HepG2 (cell line): ENCODE measurements around the gene PCYT2. TPM values are rescaled to one million over a fixed set of nuclear protein-coding genes. Genes with fewer than 3 reads are reported as not detected.

Experiments used
- AGO2 ChIP-seq: fragments of 200-400 bp; formaldehyde crosslinking; optimal IDR thresholded peaks from 2 replicates; pipeline ENCODE3; 2017; ENCODE audit warnings: mild to moderate bottlenecking, low read depth, low read length, moderate library complexity
- ARNT ChIP-seq: fragments of 450-650 bp; IDR thresholded peaks from 2 replicates; pipeline ENCODE4 v1.6.1; 2017
- BORCS8-MEF2B ChIP-seq: sonication (generic); formaldehyde crosslinking; IDR thresholded peaks from 2 replicates; pipeline ENCODE4 v1.8.0; 2022; ENCODE audit warnings: mild to moderate bottlenecking, missing genetic modification reagents
- FIP1L1 ChIP-seq: fragments of 200-400 bp; formaldehyde crosslinking; IDR thresholded peaks from 2 replicates; pipeline ENCODE4 v1.6.1; 2018; ENCODE audit warnings: low read depth, mild to moderate bottlenecking, low read length, moderate library complexity, borderline replicate concordance; ENCODE audit not compliant: insufficient read depth
- POLR2AphosphoS5 ChIP-seq: IDR thresholded peaks from 2 replicates; pipeline ENCODE4 v1.6.1; 2012; ENCODE audit warnings: low read depth, low read length
- RBM22 ChIP-seq: fragments of 200-400 bp; formaldehyde crosslinking; optimal IDR thresholded peaks from 2 replicates; pipeline ENCODE3; 2017; ENCODE audit warnings: mild to moderate bottlenecking, low read length, moderate library complexity
- ZMAT3 ChIP-seq: sonication (generic); formaldehyde crosslinking; conservative IDR thresholded peaks from 2 replicates; pipeline ENCODE4 v1.7.0; 2021; ENCODE audit warnings: missing genetic modification reagents
- ZNF326 ChIP-seq: sonication (generic); formaldehyde crosslinking; IDR thresholded peaks from 2 replicates; pipeline ENCODE4 v1.4.0; 2020; ENCODE audit warnings: missing genetic modification reagents, borderline replicate concordance
- ZNF343 ChIP-seq: sonication (generic); formaldehyde crosslinking; IDR thresholded peaks from 2 replicates; pipeline ENCODE4 v1.4.0; 2020; ENCODE audit warnings: mild to moderate bottlenecking, missing genetic modification reagents
- ZNF44 ChIP-seq: sonication (generic); formaldehyde crosslinking; IDR thresholded peaks from 2 replicates; pipeline ENCODE4 v1.5.1; 2020; ENCODE audit warnings: mild to moderate bottlenecking, missing genetic modification reagents
- ZNF530 ChIP-seq: sonication (generic); formaldehyde crosslinking; IDR thresholded peaks from 2 replicates; pipeline ENCODE4 v1.5.0; 2020; ENCODE audit warnings: low read depth, mild to moderate bottlenecking, missing genetic modification reagents
- ZNF703 ChIP-seq: sonication (generic); formaldehyde crosslinking; IDR thresholded peaks from 2 replicates; pipeline ENCODE4 v1.5.1; 2020; ENCODE audit warnings: missing genetic modification reagents, mild to moderate bottlenecking, moderate library complexity, borderline replicate concordance
- ZNF768 ChIP-seq: sonication (generic); formaldehyde crosslinking; IDR thresholded peaks from 2 replicates; pipeline ENCODE4 v1.4.0; 2020; ENCODE audit warnings: missing genetic modification reagents
- ZNF780A ChIP-seq: sonication (generic); formaldehyde crosslinking; IDR thresholded peaks from 2 replicates; pipeline ENCODE4 v1.8.0; 2022; ENCODE audit warnings: mild to moderate bottlenecking, missing genetic modification reagents, moderate library complexity
- ZSCAN21 ChIP-seq: sonication (generic); formaldehyde crosslinking; IDR thresholded peaks from 2 replicates; pipeline ENCODE4 v1.8.0; 2022; ENCODE audit warnings: mild to moderate bottlenecking, missing genetic modification reagents, moderate library complexity, borderline replicate concordance
- polyA plus RNA-seq, 8 experiments: library from polyadenylated mRNA; depleted of rRNA in 3 of 8; stranded (reverse) in 7 of 8; unstranded in 1 of 8; fragments of >200 nt; fragmentation: Illumina TruSeq in 4 of 8; extraction: Trizol in 4 of 8; gene quantifications; 2 replicates each; pipeline versions ENCODE4 v1.2.1 to v1.2.3, GENCODE V29; 2011 to 2016; ENCODE audit warnings: low read depth in 4 of 8, missing spikeins in 1 of 8, mixed read lengths in 1 of 8; ENCODE audit not compliant: insufficient read depth in 1 of 8
- total RNA-seq, 5 experiments: library from RNA; depleted of rRNA; stranded (reverse); fragments of >200 nt; fragmentation: Illumina TruSeq; extraction: Trizol; gene quantifications; 2 replicates each; pipeline ENCODE4 v1.2.3, GENCODE V29; 2016; ENCODE audit warnings: low read depth in 1 of 5
- TF ChIP-seq, protein P1 (sequence below): sonication (generic); formaldehyde crosslinking; conservative IDR thresholded peaks from 2 replicates; pipeline ENCODE4 v1.4.0; 2020; ENCODE audit warnings: missing genetic modification reagents
- TF ChIP-seq, protein P2 (sequence below): sonication (generic); IDR thresholded peaks from 2 replicates; pipeline ENCODE4 v1.6.1; 2016; ENCODE audit warnings: low read depth, borderline replicate concordance
- TF ChIP-seq, protein P3 (sequence below): sonication (generic); formaldehyde crosslinking; IDR thresholded peaks from 2 replicates; pipeline ENCODE4 v1.8.0; 2022; ENCODE audit warnings: mild to moderate bottlenecking, missing genetic modification reagents, borderline replicate concordance

PCYT2 gene
- total and polyA plus RNA-seq, 2 of the 13 experiments (the other 11 are each of a cell fraction or from before 2014, with no cell fraction given): 147 to 297 TPM

DNA sequence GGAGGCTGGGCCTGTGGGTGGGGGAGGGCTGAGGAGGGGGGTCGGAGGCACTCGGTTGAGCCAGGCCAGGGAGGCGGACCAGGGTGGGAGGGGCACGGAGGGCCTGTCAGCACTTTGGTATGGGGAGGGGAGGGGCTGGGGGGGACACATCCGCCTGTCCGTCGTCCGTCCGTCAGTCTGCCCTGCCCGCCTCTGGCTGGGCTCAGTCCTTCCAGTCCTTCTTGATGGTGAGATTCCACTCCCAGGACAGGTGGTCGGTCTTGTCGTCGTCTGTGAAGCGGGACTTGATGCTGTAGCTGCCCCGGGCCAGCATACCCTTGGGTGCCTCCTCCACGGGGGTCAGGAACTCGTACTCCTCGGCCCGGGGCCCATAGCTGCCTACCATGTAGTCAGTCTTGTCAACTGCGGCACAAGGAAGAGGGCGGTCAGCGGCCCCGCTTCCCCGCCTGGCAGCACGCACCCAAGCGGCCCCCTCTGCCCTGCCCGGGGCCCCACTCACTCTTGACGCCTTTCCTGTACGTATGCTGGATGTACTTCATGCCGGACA is 42.5 kb downstream of the PCYT2 start (continued):
- TF ChIP-seq, protein P1, sequence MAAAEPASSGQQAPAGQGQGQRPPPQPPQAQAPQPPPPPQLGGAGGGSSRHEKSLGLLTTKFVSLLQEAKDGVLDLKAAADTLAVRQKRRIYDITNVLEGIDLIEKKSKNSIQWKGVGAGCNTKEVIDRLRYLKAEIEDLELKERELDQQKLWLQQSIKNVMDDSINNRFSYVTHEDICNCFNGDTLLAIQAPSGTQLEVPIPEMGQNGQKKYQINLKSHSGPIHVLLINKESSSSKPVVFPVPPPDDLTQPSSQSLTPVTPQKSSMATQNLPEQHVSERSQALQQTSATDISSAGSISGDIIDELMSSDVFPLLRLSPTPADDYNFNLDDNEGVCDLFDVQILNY: no peak
- no peak for TF ChIP-seq ZNF768 (CRISPR knock-in tag)
- 0 out of 2 replicates have a peak, but pooled peaks have one; percentile 33 for TF ChIP-seq FIP1L1
- no peak for TF ChIP-seq ZNF44 (CRISPR knock-in tag)
- no peak for TF ChIP-seq ZMAT3 (CRISPR knock-in tag)
- peak; percentile 14; the same call in 1 of the 2 replicates for TF ChIP-seq ZNF326 (CRISPR knock-in tag)
- TF ChIP-seq POLR2AphosphoS5: peak; percentile 56; the same call in 1 of the 2 replicates
- peak; percentile 51; the same call in 1 of the 2 replicates for TF ChIP-seq ZNF343
- peak; percentile 9 for TF ChIP-seq AGO2
- TF ChIP-seq ZNF703 (CRISPR knock-in tag): 0 out of 2 replicates have a peak, but pooled peaks have one; percentile 34
- TF ChIP-seq RBM22: peak; percentile 85
- TF ChIP-seq ZSCAN21 (CRISPR knock-in tag): peak; percentile 18; the same call in 1 of the 2 replicates
- TF ChIP-seq BORCS8-MEF2B (CRISPR knock-in tag): no peak
- no peak for TF ChIP-seq ARNT
- 0 out of 2 replicates have a peak, but pooled peaks have one; percentile 22 for TF ChIP-seq ZNF530 (CRISPR knock-in tag)
- TF ChIP-seq, protein P2, sequence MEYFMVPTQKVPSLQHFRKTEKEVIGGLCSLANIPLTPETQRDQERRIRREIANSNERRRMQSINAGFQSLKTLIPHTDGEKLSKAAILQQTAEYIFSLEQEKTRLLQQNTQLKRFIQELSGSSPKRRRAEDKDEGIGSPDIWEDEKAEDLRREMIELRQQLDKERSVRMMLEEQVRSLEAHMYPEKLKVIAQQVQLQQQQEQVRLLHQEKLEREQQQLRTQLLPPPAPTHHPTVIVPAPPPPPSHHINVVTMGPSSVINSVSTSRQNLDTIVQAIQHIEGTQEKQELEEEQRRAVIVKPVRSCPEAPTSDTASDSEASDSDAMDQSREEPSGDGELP: no peak
- TF ChIP-seq, protein P3, sequence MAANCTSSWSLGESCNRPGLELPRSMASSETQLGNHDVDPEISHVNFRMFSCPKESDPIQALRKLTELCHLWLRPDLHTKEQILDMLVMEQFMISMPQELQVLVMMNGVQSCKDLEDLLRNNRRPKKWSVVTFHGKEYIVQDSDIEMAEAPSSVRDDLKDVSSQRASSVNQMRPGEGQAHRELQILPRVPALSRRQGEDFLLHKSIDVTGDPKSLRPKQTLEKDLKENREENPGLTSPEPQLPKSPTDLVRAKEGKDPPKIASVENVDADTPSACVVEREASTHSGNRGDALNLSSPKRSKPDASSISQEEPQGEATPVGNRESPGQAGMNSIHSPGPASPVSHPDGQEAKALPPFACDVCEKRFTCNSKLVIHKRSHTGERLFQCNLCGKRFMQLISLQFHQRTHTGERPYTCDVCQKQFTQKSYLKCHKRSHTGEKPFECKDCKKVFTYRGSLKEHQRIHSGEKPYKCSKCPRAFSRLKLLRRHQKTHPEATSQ (CRISPR knock-in tag): no peak
- TF ChIP-seq ZNF780A (CRISPR knock-in tag): no peak
- TF ChIP-seq, all 625 proteins: peak for 46
